HCT116 (cell line): ENCODE data around the gene RGS6.

Experiments used
- CTCF ChIP-seq, 3 experiments: fragments of 200-600 bp in 1 of 3; sonication (generic) in 1 of 3; IDR thresholded peaks in 2 of 3; conservative IDR thresholded peaks in 1 of 3; 2 replicates each; pipeline ENCODE4 v1.5.1; 2012 to 2017; ENCODE audit warnings: low read depth in 2 of 3, low read length in 2 of 3, antibody characterized with exemption in 1 of 3, borderline replicate concordance in 1 of 3, control low read depth in 1 of 3, mild to moderate bottlenecking in 1 of 3, mixed read lengths in 1 of 3, mixed run types in 1 of 3, moderate library complexity in 1 of 3; ENCODE audit not compliant: insufficient read depth in 1 of 3
- MAX ChIP-seq: IDR thresholded peaks from 2 replicates; pipeline ENCODE4 v1.6.1; 2012
- ZBTB33 ChIP-seq: IDR thresholded peaks from 2 replicates; pipeline ENCODE4 v1.6.1; 2011; ENCODE audit warnings: mild to moderate bottlenecking, low read length, moderate library complexity; ENCODE audit not compliant: insufficient replicate concordance; ENCODE audit errors: extremely low read depth

GRCh38 chr14:72480464-72481243, 548.4 kb downstream of the RGS6 start:
- TF ChIP-seq ZBTB33 (no peak), MAX (no peak), CTCF (IDR thresholded peaks at IDR 0.05 in 2 of 3, conservative IDR thresholded peaks at IDR 0.05 in 1 of 3; ENCODE audit: borderline replicate concordance in 1 of 3, insufficient read depth in 1 of 3, low read depth in 2 of 3, low read length in 2 of 3) (no peak)
